K562 (cell line): ENCODE results near the gene KCNH2.

Experiments used
- CHD2 ChIP-seq: IDR thresholded peaks from 2 replicates; pipeline ENCODE4 v1.6.1; 2011; ENCODE audit warnings: low read depth, low read length
- ETS1 ChIP-seq: conservative IDR thresholded peaks from 2 replicates; pipeline ENCODE4 v1.6.1; 2011; ENCODE audit warnings: low read depth, mild to moderate bottlenecking, low read length; ENCODE audit not compliant: control insufficient read depth
- MYC ChIP-seq, 2 experiments: fragments of 250-450 bp in 1 of 2; sonication (Bioruptor Pico) in 1 of 2; IDR thresholded peaks; 2 replicates each; pipeline versions ENCODE4 v1.5.1 to v1.6.1; 2012 to 2021; ENCODE audit warnings: low read depth in 2 of 2, borderline replicate concordance in 1 of 2, improper control_type of control experiment in 1 of 2, low read length in 1 of 2, mild to moderate bottlenecking in 1 of 2, moderate library complexity in 1 of 2
- SMARCC2 ChIP-seq: fragments of 450-650 bp; IDR thresholded peaks from 2 replicates; pipeline ENCODE4 v1.6.1; 2017; ENCODE audit warnings: antibody characterized with exemption, moderate library complexity, mild to moderate bottlenecking, low read depth
- ZNF121 ChIP-seq: sonication (generic); formaldehyde crosslinking; conservative IDR thresholded peaks from 2 replicates; pipeline ENCODE4 v1.8.0; 2022; ENCODE audit warnings: missing genetic modification reagents

- TF ChIP-seq ZNF121 (CRISPR knock-in tag): no peak
- TF ChIP-seq MYC (IDR thresholded peaks at IDR 0.05; ENCODE audit: low read depth, low read length): no peak
- no peak for TF ChIP-seq MYC (CRISPR knock-in tag; IDR thresholded peaks at IDR 0.05; ENCODE audit: borderline replicate concordance, low read depth)
- 0 out of 2 replicates have a peak, but pooled peaks have one; percentile 5 for TF ChIP-seq CHD2
- TF ChIP-seq ETS1: no peak
- no peak for TF ChIP-seq SMARCC2
These were observed 34.8 kb upstream of the KCNH2 start for GRCh38 chr7:151012911-151013347.
